KBM-7 (cell line): ENCODE measurements around the gene DISC1.
"Not testable (repeated sequence)": the region's sequence is repeated elsewhere in the genome, so short reads cannot be mapped to it uniquely, and the experiment has no call there.

Source experiments
- DNase-seq: peaks from one replicate; pipeline ENCODE4 v3.0.0-alpha.2; 2015
- in situ Hi-C: fragments of 300-500 bp; cut with MboI; formaldehyde crosslinking; loops from 2 replicates; pipeline ENCODE4 v1.14.3; 2020; ENCODE audit warnings: low sequenced_read_pairs, low pct_unique_long_range_greater_than_20kb, mixed read lengths

The DISC1 gene

GRCh38 chr1:231926340-231926739 lies 299.8 kb downstream of the DISC1 start:
- no peak for DNase-seq
- in situ Hi-C loops: no loop called here

- in situ Hi-C loops: no loop called here
- no peak for DNase-seq
Measured at GRCh38 chr1:231926933-231927332, 300.3 kb downstream of the DISC1 start.

GRCh38 chr1:231927431-231927830 lies 300.8 kb downstream of the DISC1 start:
- no peak for DNase-seq
- in situ Hi-C loops: no loop called here

- in situ Hi-C loops: no loop called here
- no peak for DNase-seq
Measured at GRCh38 chr1:231929311-231929710, 302.7 kb downstream of the DISC1 start.

- no peak for DNase-seq
- in situ Hi-C loops: no loop called here
Measured at GRCh38 chr1:231930257-231930947, 303.8 kb downstream of the DISC1 start.

- DNase-seq: no peak
- in situ Hi-C loops: no loop called here
Measured at GRCh38 chr1:231931146-231931545, 304.6 kb downstream of the DISC1 start.

- in situ Hi-C loops: no loop called here
Measured at GRCh38 chr1:231931846-231932454, 305.4 kb downstream of the DISC1 start.

GRCh38 chr1:231933711-231934626 lies 307.4 kb downstream of the DISC1 start:
- no peak for DNase-seq
- in situ Hi-C loops: no loop called here

More at GRCh38 chr1:231931846-231932454, 305.4 kb downstream of the DISC1 start:
- peak; percentile 59 for DNase-seq

GRCh38 chr1:231934797-231935196 lies 308.2 kb downstream of the DISC1 start:
- no peak for DNase-seq
- in situ Hi-C loops: no loop called here

- DNase-seq: no peak
Measured at GRCh38 chr1:231935856-231936255, 309.3 kb downstream of the DISC1 start.

GRCh38 chr1:231936983-231937775 lies 310.6 kb downstream of the DISC1 start:
- in situ Hi-C loops: no loop called here
- DNase-seq: no peak

More at GRCh38 chr1:231935856-231936255, 309.3 kb downstream of the DISC1 start:
- in situ Hi-C loops: no loop called here

GRCh38 chr1:231938211-231938610 lies 311.6 kb downstream of the DISC1 start:
- in situ Hi-C loops: no loop called here
- DNase-seq: no peak

GRCh38 chr1:231938711-231939110 lies 312.1 kb downstream of the DISC1 start:
- in situ Hi-C loops: no loop called here

GRCh38 chr1:231939118-231939517 lies 312.5 kb downstream of the DISC1 start:
- no peak for DNase-seq
- in situ Hi-C loops: no loop called here

More at GRCh38 chr1:231938711-231939110, 312.1 kb downstream of the DISC1 start:
- DNase-seq: no peak

- in situ Hi-C loops: no loop called here
- DNase-seq: no peak
Measured at GRCh38 chr1:231940116-231940515, 313.5 kb downstream of the DISC1 start.

- DNase-seq: no peak
- in situ Hi-C loops: no loop called here
Measured at GRCh38 chr1:231940701-231941100, 314.1 kb downstream of the DISC1 start.

- DNase-seq: no peak
- in situ Hi-C loops: no loop called here
Measured at GRCh38 chr1:231943084-231943483, 316.5 kb downstream of the DISC1 start.

GRCh38 chr1:231948102-231948501 lies 321.5 kb downstream of the DISC1 start:
- DNase-seq, in situ Hi-C loops: not testable (repeated sequence)
